PC-3 (cell line): ENCODE results near the gene MS4A18.

Source experiments
- EZH2 ChIP-seq: fragments of 300-600 bp; sonication (generic); IDR thresholded peaks from one replicate; pipeline ENCODE4 v1.6.1; 2017; ENCODE audit warnings: antibody characterized with exemption, mild to moderate bottlenecking, low read length; ENCODE audit not compliant: unreplicated experiment
- EZH2phosphoT487 ChIP-seq: fragments of 300-600 bp; sonication (generic); IDR thresholded peaks from 2 replicates; pipeline ENCODE4 v1.6.1; 2018; ENCODE audit warnings: mild to moderate bottlenecking, antibody characterized with exemption, low read length, borderline replicate concordance
- TF ChIP-seq, protein P1 (sequence below): fragments of 300-600 bp; sonication (generic); conservative IDR thresholded peaks from 2 replicates; pipeline ENCODE4 v1.5.1; 2017; ENCODE audit warnings: antibody characterized with exemption, low read depth, mild to moderate bottlenecking, low read length

DNA sequence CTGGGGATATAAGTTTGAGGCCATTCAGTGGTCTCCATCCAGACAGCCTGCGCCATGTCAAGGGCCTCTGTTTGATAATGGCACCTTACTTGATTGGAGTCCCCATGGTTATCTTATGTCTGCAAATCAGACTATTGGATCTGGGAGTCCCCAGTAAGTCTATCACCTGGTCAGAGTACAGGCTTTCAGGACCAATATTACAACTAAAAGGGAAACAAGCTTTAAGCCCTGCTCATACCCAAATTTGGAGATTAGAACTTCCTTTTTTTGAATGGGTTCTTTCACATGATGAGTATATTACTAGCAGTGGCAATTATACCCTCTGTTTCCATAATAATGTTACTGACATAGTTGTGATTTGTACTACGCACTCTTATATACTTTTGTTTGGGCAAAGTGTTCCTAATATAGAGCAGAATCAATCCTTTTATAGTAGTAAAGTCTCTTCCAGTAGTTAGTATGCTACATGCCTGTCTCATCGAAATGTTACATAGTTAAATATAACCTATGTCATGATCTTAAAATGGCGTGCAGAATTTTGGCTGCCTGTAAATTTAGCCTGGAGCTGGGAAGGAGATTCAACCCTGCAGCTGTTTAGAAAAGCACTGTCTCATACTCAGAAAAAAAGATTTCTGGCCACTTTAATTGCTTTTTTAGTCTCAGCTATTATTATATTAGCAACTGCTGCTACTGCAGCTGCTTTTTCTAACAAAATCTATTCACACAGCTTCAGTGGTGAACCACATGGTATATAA lies 37.1 kb downstream of the MS4A18 start:
- TF ChIP-seq, protein P1, sequence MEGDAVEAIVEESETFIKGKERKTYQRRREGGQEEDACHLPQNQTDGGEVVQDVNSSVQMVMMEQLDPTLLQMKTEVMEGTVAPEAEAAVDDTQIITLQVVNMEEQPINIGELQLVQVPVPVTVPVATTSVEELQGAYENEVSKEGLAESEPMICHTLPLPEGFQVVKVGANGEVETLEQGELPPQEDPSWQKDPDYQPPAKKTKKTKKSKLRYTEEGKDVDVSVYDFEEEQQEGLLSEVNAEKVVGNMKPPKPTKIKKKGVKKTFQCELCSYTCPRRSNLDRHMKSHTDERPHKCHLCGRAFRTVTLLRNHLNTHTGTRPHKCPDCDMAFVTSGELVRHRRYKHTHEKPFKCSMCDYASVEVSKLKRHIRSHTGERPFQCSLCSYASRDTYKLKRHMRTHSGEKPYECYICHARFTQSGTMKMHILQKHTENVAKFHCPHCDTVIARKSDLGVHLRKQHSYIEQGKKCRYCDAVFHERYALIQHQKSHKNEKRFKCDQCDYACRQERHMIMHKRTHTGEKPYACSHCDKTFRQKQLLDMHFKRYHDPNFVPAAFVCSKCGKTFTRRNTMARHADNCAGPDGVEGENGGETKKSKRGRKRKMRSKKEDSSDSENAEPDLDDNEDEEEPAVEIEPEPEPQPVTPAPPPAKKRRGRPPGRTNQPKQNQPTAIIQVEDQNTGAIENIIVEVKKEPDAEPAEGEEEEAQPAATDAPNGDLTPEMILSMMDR, result no peak
- TF ChIP-seq EZH2phosphoT487 (no peak), EZH2 (no peak)
